Measurements from ENCODE around the gene LSM14A.

GRCh38 chr19:34165295-34165738, 7.0 kb upstream of the LSM14A start:
- no peak for TF ChIP-seq POLR2A (IDR thresholded peaks at IDR 0.05)
- no peak for TF ChIP-seq CTCF (IDR thresholded peaks at IDR 0.05)

Data from lower leg skin (tissue), 3 donors.